Right lobe of liver (tissue), 4 donors: Measurements from ENCODE around the gene PTGR1.

Experiments used
- CTCF ChIP-seq, 4 donors: fragments of 200-600 bp in 3 of 4; fragments of 450-650 bp in 1 of 4; IDR thresholded peaks; one replicate each; pipeline versions ENCODE4 v1.5.1 to v1.8.0; 2016 to 2022; ENCODE audit warnings: antibody characterized with exemption in 4 of 4, mild to moderate bottlenecking in 2 of 4
- POLR2A ChIP-seq: fragments of 450-650 bp; IDR thresholded peaks from one replicate; pipeline ENCODE4 v1.6.1; 2017; ENCODE audit warnings: antibody characterized with exemption, mild to moderate bottlenecking
- donor health status: DM: no; HTN: no; CAD: no.
- donor health status: DM: no; HTN: no; CAD: no.
- donor health status: DM: no; HTN: yes; CAD: no.

DNA sequence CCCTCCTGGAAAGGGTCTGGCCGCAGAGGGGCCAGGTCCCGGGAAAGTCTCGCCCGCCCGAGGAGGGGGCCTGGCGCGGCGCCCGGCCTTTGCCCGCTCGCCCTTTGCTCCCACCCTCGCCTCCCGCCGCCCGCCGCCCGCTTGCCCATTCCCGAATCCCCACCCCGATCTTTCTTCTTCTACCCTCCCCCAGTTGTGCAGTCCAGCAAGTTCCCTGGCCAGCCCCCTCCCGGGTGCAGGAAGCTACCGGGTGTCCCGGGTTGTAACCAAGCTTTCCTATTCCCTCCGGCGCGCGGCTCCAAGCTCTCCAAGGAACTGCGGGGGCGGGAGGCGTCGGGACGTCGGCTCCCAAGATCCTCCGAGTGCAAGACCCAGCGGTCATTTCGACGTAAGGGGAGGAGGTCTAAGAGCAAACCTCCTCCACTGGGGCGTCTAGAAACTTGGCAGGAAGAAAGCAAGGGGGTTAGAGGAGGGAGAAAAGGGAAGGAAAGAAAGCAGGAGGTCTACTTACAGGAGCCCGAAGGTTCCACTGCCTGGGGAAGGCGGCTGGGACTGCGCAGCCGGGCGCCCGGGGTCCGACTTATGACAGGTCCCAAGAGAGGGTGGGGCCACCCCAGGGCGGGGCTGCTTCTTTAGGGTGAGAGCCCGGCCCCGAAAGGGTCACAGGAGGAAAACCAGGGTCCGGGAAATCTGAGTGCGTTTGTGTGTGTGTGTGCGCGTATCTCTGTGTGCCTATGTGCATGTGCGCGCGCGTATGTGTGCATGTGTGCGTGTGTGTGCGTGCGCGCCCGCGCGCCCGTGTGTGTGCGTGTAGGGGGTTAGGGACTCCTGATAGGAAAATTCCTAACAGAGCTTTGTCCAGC lies at the start of gene PTGR1:
- TF ChIP-seq POLR2A: peak; percentile 48
- no peak for TF ChIP-seq CTCF (IDR thresholded peaks at IDR 0.05)
